Embryonic facial prominence (tissue), 1 donor: ENCODE results near the gene SYNRG.

Experiments used
- DNase-seq: peaks from one replicate; pipeline ENCODE4 v3.0.0-alpha.2; 2016; ENCODE audit errors: extremely low spot score

The SYNRG gene

GRCh38 chr17:37500378-37500777 lies 108.8 kb downstream of the SYNRG start:
- no peak for DNase-seq

DNA sequence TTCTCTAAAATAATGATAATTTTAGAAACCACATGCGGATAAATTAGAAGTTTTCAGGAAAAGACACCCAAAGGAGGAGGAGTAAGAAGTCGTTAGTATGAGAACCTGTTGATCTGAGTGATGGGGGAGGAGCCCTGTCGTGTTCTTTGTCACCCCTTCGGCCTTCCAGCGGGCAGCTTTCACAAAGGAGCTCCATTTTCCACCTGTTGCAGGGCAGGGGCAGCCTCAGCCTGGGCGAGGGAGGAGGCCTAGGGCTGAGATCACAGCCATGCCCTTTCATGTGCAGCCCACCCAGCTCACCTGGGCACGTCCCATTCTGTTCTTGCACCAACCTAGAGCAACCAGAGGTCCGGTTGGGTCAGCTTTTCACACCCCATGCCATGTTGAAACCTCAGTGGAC lies 114.2 kb downstream of the SYNRG start:
- DNase-seq: no peak

- no peak for DNase-seq
These were observed 114.8 kb downstream of the SYNRG start for GRCh38 chr17:37494401-37494831.

GRCh38 chr17:37493249-37494027 lies 115.8 kb downstream of the SYNRG start:
- no peak for DNase-seq

- no peak for DNase-seq
These were observed 117.1 kb downstream of the SYNRG start for GRCh38 chr17:37492167-37492566.

DNA sequence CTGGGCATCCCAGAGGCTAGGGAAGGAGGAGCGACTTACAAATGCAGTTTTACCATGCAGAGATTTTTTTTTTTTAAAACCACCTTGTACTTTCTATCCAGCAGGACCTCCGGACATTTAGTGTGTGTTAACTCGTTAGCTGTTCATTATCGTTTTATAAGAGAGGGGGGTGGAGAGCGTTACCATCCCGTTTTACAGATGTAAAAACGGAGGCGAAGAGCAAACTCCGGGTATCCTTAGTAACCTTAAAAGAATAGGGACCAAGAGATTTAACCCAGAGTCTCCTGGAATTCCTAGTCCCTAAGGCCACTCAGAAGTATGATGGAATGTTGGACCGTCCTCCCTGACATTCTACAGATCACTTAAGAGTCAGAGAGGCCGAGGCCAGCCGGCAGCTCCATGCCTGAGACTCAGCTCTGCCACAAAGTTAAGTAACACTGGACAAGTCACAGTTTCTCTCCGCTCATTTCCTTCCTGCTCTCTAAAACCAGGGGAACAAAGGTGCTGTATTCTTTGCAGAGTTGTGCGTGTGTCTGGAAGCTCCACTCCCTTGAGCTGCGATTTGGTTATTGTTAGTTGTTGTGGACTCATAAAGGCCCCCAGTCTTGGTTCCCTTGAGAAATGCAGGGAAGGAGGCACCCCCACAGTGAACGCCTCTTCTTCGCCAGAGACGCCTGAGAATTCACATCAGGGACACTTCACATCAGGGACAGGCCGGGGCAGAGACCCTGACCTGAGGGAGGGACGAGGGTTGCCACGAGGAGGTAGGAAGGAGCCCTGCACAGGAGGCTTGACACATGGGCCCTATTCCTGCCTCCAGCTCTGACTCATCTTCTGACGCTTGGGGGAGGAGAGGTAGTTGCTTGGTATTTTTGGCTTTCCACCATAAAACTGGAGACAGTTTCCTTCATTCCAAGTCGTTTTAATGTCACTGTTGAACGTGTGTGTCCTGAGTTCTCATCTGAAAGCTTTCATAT lies 118.3 kb downstream of the SYNRG start:
- no peak for DNase-seq

GRCh38 chr17:37490022-37490587 lies 119.1 kb downstream of the SYNRG start:
- DNase-seq: no peak

DNA sequence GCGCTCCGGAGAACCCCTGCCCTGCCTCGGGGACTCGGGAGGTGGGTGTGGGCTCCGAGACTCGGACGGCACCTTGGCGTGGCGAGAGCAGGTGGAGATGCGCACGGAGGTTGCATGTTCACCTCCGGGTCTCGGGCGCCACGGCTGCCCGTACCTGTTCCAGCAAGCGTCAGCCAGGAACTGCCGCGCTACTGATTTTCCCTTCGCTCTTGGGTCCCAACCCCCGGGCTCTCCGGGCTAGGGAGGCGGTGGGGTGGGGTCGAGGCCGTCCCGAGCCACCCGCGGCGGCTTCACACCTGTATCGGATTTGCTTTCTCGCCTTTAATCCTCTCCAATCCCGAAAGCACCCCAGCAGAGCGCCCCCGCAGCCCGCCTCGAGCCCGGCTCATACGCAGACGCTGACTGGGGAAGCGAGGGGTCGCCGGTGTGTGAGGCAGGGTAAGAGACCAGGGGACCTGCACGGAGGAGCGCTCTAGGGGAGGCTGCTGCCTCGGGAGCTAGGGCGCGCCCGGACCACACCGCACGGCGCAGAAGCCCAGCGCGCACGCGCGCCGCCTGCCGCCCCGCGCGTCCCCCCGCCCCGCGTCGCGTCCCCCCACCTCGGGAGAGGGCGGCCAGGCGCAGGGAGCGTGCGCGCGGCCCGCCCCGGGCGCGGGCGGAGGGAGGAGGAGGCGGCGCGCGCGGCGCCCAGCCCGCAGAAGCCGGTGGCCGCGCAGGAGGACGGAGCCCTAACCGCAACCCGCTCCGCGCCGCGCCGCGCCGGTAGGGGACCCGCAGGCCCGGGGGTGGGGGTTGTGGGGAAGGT lies 119.8 kb downstream of the SYNRG start, which contains the start of gene DUSP14:
Gene DUSP14, plus strand, starts transcription at position 695 of the 805 bp plus-strand sequence. CDS start 22,382 bp downstream, outside the sequence.
- DNase-seq: peak; percentile 42

DNA sequence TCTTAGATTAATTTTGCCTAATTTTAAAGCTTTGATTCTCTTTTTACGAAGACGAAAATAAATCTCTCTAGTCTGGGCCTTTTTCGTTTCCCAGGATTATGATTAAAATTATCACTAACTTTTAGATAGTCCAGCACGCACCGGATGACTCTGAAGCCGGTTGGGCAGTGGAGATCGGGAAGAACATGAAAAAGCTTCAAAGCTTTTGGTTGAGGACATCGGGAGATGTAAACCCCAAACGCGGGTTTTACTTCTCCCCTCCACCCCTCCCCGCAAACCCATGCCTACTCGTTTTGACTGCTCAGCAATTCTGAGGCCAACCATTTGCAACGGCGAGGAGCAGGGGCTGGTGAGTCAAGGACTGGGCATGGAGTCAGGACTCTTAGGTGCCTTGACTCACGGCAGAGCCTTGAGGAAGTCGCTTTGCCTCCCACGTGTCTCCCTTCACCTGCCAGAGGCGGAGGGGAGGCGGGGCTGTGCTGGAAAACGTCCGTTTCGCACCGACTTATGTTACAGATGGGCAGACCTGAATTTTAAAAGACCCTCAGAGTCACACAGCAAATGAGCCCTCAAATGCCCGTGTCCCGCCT lies 120.5 kb downstream of the SYNRG start:
- no peak for DNase-seq

- DNase-seq: peak; percentile 77
These were observed 121.1 kb downstream of the SYNRG start for GRCh38 chr17:37488009-37488604.

- DNase-seq: no peak
These were observed 123.2 kb downstream of the SYNRG start for GRCh38 chr17:37485938-37486570.

- peak; percentile 51 for DNase-seq
These were observed 125.7 kb downstream of the SYNRG start for GRCh38 chr17:37483311-37484039.

- no peak for DNase-seq
These were observed 128.1 kb downstream of the SYNRG start for GRCh38 chr17:37481001-37481665.

DNA sequence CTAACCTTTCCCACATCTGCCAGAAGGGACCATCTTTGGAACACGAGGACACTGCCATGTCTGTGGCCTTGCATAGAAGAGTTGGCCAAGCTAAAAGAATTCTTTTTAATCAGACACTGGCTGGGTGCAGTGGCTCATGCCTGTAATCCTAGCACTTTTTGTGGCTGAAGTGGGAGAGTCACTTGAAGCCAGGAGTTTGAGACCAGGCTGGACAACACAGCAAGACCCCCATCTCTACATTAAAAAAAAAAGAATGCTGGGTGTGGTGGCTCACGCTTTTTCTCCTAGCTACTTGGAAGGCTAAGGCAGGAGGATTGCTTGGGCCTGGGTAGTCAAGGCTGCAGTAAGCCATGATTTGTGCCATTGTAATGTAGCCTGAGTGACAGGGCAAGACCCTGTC lies 128.8 kb downstream of the SYNRG start:
- DNase-seq: no peak

GRCh38 chr17:37479025-37479424 lies 130.2 kb downstream of the SYNRG start:
- DNase-seq: no peak

- no peak for DNase-seq
These were observed 131.0 kb downstream of the SYNRG start for GRCh38 chr17:37478187-37478586.

- DNase-seq: no peak
These were observed 132.6 kb downstream of the SYNRG start for GRCh38 chr17:37476431-37477120.
